Keratinocyte (primary cell): ENCODE results near the gene CYP4F22. TPM values are rescaled to one million over a fixed set of nuclear protein-coding genes. Genes with fewer than 3 reads are reported as not detected.

Source experiments
- DNase-seq: peaks from one replicate; pipeline ENCODE4 v3.0.0-alpha.2; 2011; ENCODE audit warnings: low read depth, missing footprints, low spot score
- FAIRE-seq: peaks from 2 replicates; lab custom pipeline; 2011; peaks lifted over from hg19 to GRCh38; lab: Jason Lieb, UNC
- H2AFZ ChIP-seq: 2 replicates; pipeline ENCODE4 v1.6.0; 2012; ENCODE audit warnings: low read length, control low read depth, inconsistent platforms; ENCODE audit not compliant: control insufficient read depth
- H3K27ac ChIP-seq: 2 replicates; pipeline ENCODE4 v1.5.1; 2011; ENCODE audit warnings: low read length; ENCODE audit not compliant: control insufficient read depth, insufficient read depth
- H3K27me3 ChIP-seq: 3 replicates; pipeline ENCODE4 v1.6.0; 2011; ENCODE audit warnings: low read length; ENCODE audit not compliant: control insufficient read depth, insufficient read depth; ENCODE audit errors: extremely low read depth
- H3K36me3 ChIP-seq, 2 experiments: 2 replicates in 1 of 2; 3 replicates in 1 of 2; pipeline ENCODE4 v1.5.1; 2011; ENCODE audit warnings: low read length in 2 of 2, mild to moderate bottlenecking in 1 of 2; ENCODE audit not compliant: control insufficient read depth in 2 of 2, insufficient read depth in 2 of 2; ENCODE audit errors: extremely low read depth in 1 of 2
- H3K4me1 ChIP-seq: 3 replicates; pipeline ENCODE4 v1.5.1; 2011; ENCODE audit warnings: low read length; ENCODE audit not compliant: control insufficient read depth, insufficient read depth; ENCODE audit errors: extremely low read depth
- H3K4me2 ChIP-seq: 3 replicates; pipeline ENCODE4 v1.6.0; 2011; ENCODE audit warnings: low read depth, low read length; ENCODE audit not compliant: control insufficient read depth, insufficient read depth; ENCODE audit errors: extremely low read depth
- H3K4me3 ChIP-seq, 3 experiments: fragments of 200-600 bp in 1 of 3; sonication (generic) in 1 of 3; 2 replicates in 2 of 3; 3 replicates in 1 of 3; pipeline ENCODE4 v1.5.1; 2011 to 2016; ENCODE audit warnings: low read length in 3 of 3, mild to moderate bottlenecking in 3 of 3, control low read depth in 2 of 3, inconsistent platforms in 1 of 3, low read depth in 1 of 3, mixed read lengths in 1 of 3, mixed run types in 1 of 3, moderate library complexity in 1 of 3; ENCODE audit not compliant: control insufficient read depth in 2 of 3, insufficient read depth in 2 of 3; ENCODE audit errors: extremely low read depth in 1 of 3
- H3K79me2 ChIP-seq: 2 replicates; pipeline ENCODE4 v1.6.0; 2012; ENCODE audit warnings: low read length; ENCODE audit not compliant: control insufficient read depth, insufficient read depth
- H3K9ac ChIP-seq: 3 replicates; pipeline ENCODE4 v1.6.0; 2011; ENCODE audit warnings: low read length; ENCODE audit not compliant: control insufficient read depth, insufficient read depth; ENCODE audit errors: extremely low read depth
- H3K9me1 ChIP-seq: 3 replicates; pipeline ENCODE4 v1.6.0; 2011; ENCODE audit warnings: low read length; ENCODE audit not compliant: control insufficient read depth, insufficient read depth; ENCODE audit errors: extremely low read depth
- H3K9me3 ChIP-seq: 2 replicates; pipeline ENCODE4 v1.5.1; 2012; ENCODE audit warnings: low read depth, low read length; ENCODE audit not compliant: control insufficient read depth
- H4K20me1 ChIP-seq: 3 replicates; pipeline ENCODE4 v1.6.0; 2011; ENCODE audit warnings: low read length; ENCODE audit not compliant: control insufficient read depth, insufficient read depth; ENCODE audit errors: extremely low read depth
- EZH2 ChIP-seq: IDR thresholded peaks from one replicate; pipeline ENCODE4 v1.6.1; 2012; ENCODE audit warnings: inconsistent platforms, mild to moderate bottlenecking, low read length, moderate library complexity
- dilution Hi-C: fragments of 300-500 bp; cut with MboI; formaldehyde crosslinking; loops from one replicate; pipeline ENCODE4 v1.7.0; 2020; ENCODE audit warnings: low sequenced_read_pairs; ENCODE audit not compliant: extremely low pct_ligation_motif_present
- polyA plus RNA-seq, 5 experiments: library from polyadenylated mRNA; depleted of rRNA in 3 of 5; stranded (reverse) in 3 of 5; stranded (forward) in 1 of 5; unstranded in 1 of 5; fragments of >200 nt; gene quantifications; 1 replicate in 1 of 5; 2 replicates in 3 of 5; 3 replicates in 1 of 5; pipeline versions ENCODE4 v1.2.1 to v1.2.3, GENCODE V29; 2011 to 2012; ENCODE audit warnings: missing spikeins in 2 of 5, low read depth in 1 of 5, low replicate concordance in 1 of 5
- TF ChIP-seq, protein P1 (sequence below), 3 experiments: IDR thresholded peaks in 1 of 3; conservative IDR thresholded peaks in 1 of 3; optimal IDR thresholded peaks in 1 of 3; 2 replicates in 2 of 3; 3 replicates in 1 of 3; pipeline versions ENCODE3 to v1.5.1; 2011; ENCODE audit warnings: low read length in 3 of 3, mild to moderate bottlenecking in 3 of 3, moderate library complexity in 2 of 3, control low read depth in 1 of 3, inconsistent platforms in 1 of 3; ENCODE audit not compliant: insufficient read depth in 2 of 3; ENCODE audit errors: extremely low read depth in 1 of 3

Gene CYP4F22
- polyA plus RNA-seq, 1 donor (not counting 4 experiments of a cell fraction or from before 2014, with no cell fraction given): 0.43 TPM

DNA sequence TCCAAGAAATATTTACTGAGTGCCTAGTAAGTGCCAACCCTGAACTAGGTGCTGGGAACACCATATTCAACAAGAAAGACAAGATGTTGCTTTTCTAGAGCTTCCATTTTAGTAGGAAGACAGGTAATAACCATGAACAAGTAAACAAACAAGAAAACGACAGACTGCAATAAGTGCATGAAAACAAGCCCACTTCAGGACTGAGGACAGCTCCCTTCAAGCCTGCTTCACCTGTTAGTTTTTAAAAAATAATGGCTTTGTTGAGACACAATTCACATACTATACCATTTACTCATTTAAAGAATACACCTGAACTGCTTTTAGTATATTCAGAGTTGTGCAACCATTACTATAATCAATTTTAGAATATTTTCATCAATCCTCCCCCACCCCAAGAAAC is 30.4 kb downstream of the CYP4F22 start:
- no peaks in the 10 kb centered on the region for H3K36me3 ChIP-seq
- no peak overlapping the region for H3K4me2 ChIP-seq
- no peaks in the 10 kb centered on the region for H3K4me1 ChIP-seq
- H4K20me1 ChIP-seq: no peaks in the 10 kb centered on the region
- dilution Hi-C loops: no loop called here
- no peak overlapping the region for H3K9ac ChIP-seq
- no peaks in the 10 kb centered on the region for H3K9me3 ChIP-seq
- DNase-seq (no peak), FAIRE-seq (no peak)
- no peak overlapping the region for H3K4me3 ChIP-seq
- no peaks in the 10 kb centered on the region for H3K9me1 ChIP-seq
- no peak overlapping the region for H2AFZ ChIP-seq
- no peak for TF ChIP-seq EZH2
- TF ChIP-seq, protein P1, sequence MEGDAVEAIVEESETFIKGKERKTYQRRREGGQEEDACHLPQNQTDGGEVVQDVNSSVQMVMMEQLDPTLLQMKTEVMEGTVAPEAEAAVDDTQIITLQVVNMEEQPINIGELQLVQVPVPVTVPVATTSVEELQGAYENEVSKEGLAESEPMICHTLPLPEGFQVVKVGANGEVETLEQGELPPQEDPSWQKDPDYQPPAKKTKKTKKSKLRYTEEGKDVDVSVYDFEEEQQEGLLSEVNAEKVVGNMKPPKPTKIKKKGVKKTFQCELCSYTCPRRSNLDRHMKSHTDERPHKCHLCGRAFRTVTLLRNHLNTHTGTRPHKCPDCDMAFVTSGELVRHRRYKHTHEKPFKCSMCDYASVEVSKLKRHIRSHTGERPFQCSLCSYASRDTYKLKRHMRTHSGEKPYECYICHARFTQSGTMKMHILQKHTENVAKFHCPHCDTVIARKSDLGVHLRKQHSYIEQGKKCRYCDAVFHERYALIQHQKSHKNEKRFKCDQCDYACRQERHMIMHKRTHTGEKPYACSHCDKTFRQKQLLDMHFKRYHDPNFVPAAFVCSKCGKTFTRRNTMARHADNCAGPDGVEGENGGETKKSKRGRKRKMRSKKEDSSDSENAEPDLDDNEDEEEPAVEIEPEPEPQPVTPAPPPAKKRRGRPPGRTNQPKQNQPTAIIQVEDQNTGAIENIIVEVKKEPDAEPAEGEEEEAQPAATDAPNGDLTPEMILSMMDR (optimal IDR thresholded peaks at IDR 0.05 in 1 of 3, IDR thresholded peaks at IDR 0.05 in 1 of 3, conservative IDR thresholded peaks at IDR 0.05 in 1 of 3; ENCODE audit: extremely low read depth in 1 of 3, insufficient read depth in 2 of 3, low read length in 3 of 3): no peak
- H3K79me2 ChIP-seq: no peaks in the 10 kb centered on the region
- H3K27ac ChIP-seq: no peak overlapping the region
- no peaks in the 10 kb centered on the region for H3K27me3 ChIP-seq

DNA sequence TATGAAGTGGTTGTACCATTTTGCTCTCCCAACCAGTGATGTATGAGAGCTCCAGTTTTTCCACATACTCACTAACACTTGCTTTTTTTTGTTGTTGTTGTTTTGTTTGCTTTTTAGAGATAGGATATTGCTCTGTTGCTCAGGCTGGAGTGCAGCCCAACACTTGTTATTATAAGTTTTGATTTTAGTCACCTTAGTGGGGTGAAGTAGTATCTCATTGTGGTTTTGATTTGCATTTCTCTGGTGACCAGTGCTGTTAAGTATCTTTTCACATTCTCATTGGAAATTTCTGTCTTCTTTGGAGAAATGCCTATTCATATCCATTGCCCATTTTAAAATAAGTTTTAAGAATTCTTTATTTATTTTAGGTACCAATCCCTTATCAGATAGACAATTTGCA is 31.3 kb downstream of the CYP4F22 start:
- Histone ChIP-seq H3K27me3 (no peaks in the 10 kb centered on the region), H3K36me3 (no peaks in the 10 kb centered on the region), H3K9me1 (no peaks in the 10 kb centered on the region), H3K9ac (no peak overlapping the region), H3K4me3 (no peak overlapping the region), H3K9me3 (no peaks in the 10 kb centered on the region), H3K4me2 (no peak overlapping the region), H3K79me2 (no peaks in the 10 kb centered on the region), H4K20me1 (no peaks in the 10 kb centered on the region), H3K4me1 (no peaks in the 10 kb centered on the region), H2AFZ (no peak overlapping the region), H3K27ac (no peak overlapping the region)
- dilution Hi-C loops: no loop called here
- DNase-seq (no peak), FAIRE-seq (no peak)
- TF ChIP-seq, protein P1 (optimal IDR thresholded peaks at IDR 0.05 in 1 of 3, IDR thresholded peaks at IDR 0.05 in 1 of 3, conservative IDR thresholded peaks at IDR 0.05 in 1 of 3; ENCODE audit: extremely low read depth in 1 of 3, insufficient read depth in 2 of 3, low read length in 3 of 3): no peak
- TF ChIP-seq EZH2: no peak
